ENCODE measurements around the gene LLGL2.
A peak's percentile ranks its signal among the peaks of the same experiment; 100 is the strongest.
"Not testable (repeated sequence)": the region's sequence is repeated elsewhere in the genome, so short reads cannot be mapped to it uniquely, and the experiment has no call there.

The LLGL2 gene

GRCh38 chr17:75520413-75520812, 5.1 kb upstream of the LLGL2 start:
- not testable (repeated sequence) for H3K4me3 ChIP-seq (ENCODE audit: low read length); H2BK120ac ChIP-seq (ENCODE audit: low read depth, low read length); H2AK5ac ChIP-seq (ENCODE audit: low read length); H3K4ac ChIP-seq (ENCODE audit: low read depth, low read length); H2BK5ac ChIP-seq (ENCODE audit: low read length); H3K79me2 ChIP-seq (ENCODE audit: control insufficient read depth, insufficient read depth, low read length); H3K18ac ChIP-seq (ENCODE audit: low read length); H3K56ac ChIP-seq (ENCODE audit: low read length); H3K79me1 ChIP-seq (ENCODE audit: low read length); H3K9ac ChIP-seq (ENCODE audit: low read length); H3K27me3 ChIP-seq (ENCODE audit: insufficient read depth, low read length, poor library complexity); H3K27ac ChIP-seq (ENCODE audit: low read depth, low read length); H3K23ac ChIP-seq (ENCODE audit: low read length); H3K4me1 ChIP-seq (ENCODE audit: control insufficient read depth, low read depth, low read length); H4K8ac ChIP-seq (ENCODE audit: low read depth, low read length); H3K36me3 ChIP-seq (ENCODE audit: control insufficient read depth, insufficient read depth, low read length); H4K5ac ChIP-seq (ENCODE audit: low read length); H2BK15ac ChIP-seq (replicated peaks; ENCODE audit: low read depth); H3K4me2 ChIP-seq (ENCODE audit: low read length); DNase-seq
- no CpG with 5 or more reads among the region's 8 CpGs for WGBS (ENCODE audit: extremely low coverage, insufficient coverage, low lambda C conversion rate)

DNA sequence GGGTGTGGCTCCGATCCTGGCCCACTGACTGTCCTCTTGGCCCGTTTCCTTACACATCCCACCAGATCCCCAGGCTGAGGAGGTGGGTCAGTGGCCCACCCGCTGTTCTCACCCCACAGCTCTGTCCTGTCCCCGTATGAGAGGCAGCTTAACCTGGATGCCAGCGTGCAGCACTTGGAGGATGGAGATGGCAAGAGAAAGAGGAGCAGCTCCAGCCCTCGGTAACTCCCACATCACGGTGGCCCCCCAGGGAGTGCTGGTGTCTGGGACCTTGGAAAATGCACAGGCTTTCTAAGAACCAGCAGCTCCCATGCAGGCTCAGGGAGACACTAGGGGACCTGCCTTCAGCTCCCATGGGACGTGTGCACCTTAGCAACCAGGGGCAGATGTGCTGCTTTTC, 4.2 kb upstream of the LLGL2 start:
- H3K36me3 ChIP-seq (ENCODE audit: control insufficient read depth, insufficient read depth, low read length): peaks cover 3% of the 10 kb centered on the region
- no CpG with 5 or more reads among the region's 8 CpGs for WGBS (ENCODE audit: extremely low coverage, insufficient coverage, low lambda C conversion rate)
- no peak overlapping the region for H2BK5ac ChIP-seq (ENCODE audit: low read length)
- H3K79me1 ChIP-seq (ENCODE audit: low read length): peaks cover 6% of the 10 kb centered on the region
- no peak overlapping the region for H2BK120ac ChIP-seq (ENCODE audit: low read depth, low read length)
- H4K5ac ChIP-seq (ENCODE audit: low read length): no peak overlapping the region
- H3K4ac ChIP-seq (ENCODE audit: low read depth, low read length): no peak overlapping the region
- no peak overlapping the region for H3K23ac ChIP-seq (ENCODE audit: low read length)
- no peak overlapping the region for H3K56ac ChIP-seq (ENCODE audit: low read length)
- H4K8ac ChIP-seq (ENCODE audit: low read depth, low read length): no peak overlapping the region
- H3K27ac ChIP-seq (ENCODE audit: low read depth, low read length): no peak overlapping the region
- no peak overlapping the region for H3K4me3 ChIP-seq (ENCODE audit: low read length)
- H2BK15ac ChIP-seq (replicated peaks; ENCODE audit: low read depth): no peak overlapping the region
- no peak overlapping the region for H3K9ac ChIP-seq (ENCODE audit: low read length)
- DNase-seq: no peak
- no peaks in the 10 kb centered on the region for H3K4me1 ChIP-seq (ENCODE audit: control insufficient read depth, low read depth, low read length)
- H2AK5ac ChIP-seq (ENCODE audit: low read length): no peak overlapping the region
- H3K18ac ChIP-seq (ENCODE audit: low read length): no peak overlapping the region
- H3K27me3 ChIP-seq (ENCODE audit: insufficient read depth, low read length, poor library complexity): no peaks in the 10 kb centered on the region
- no peak overlapping the region for H3K4me2 ChIP-seq (ENCODE audit: low read length)
- no peaks in the 10 kb centered on the region for H3K79me2 ChIP-seq (ENCODE audit: control insufficient read depth, insufficient read depth, low read length)

GRCh38 chr17:75521951-75522727, 3.4 kb upstream of the LLGL2 start:
- no peak overlapping the region for H2BK15ac ChIP-seq (replicated peaks; ENCODE audit: low read depth)
- no peak for DNase-seq
- no peak overlapping the region for H2AK5ac ChIP-seq (ENCODE audit: low read length)
- H3K56ac ChIP-seq (ENCODE audit: low read length): no peak overlapping the region
- H3K27ac ChIP-seq (ENCODE audit: low read depth, low read length): no peak overlapping the region
- H2BK120ac ChIP-seq (ENCODE audit: low read depth, low read length): no peak overlapping the region
- no CpG with 5 or more reads among the region's 33 CpGs for WGBS (ENCODE audit: extremely low coverage, insufficient coverage, low lambda C conversion rate)
- H3K9ac ChIP-seq (ENCODE audit: low read length): no peak overlapping the region
- H4K8ac ChIP-seq (ENCODE audit: low read depth, low read length): no peak overlapping the region
- peaks cover 6% of the 10 kb centered on the region for H3K79me1 ChIP-seq (ENCODE audit: low read length)
- H3K79me2 ChIP-seq (ENCODE audit: control insufficient read depth, insufficient read depth, low read length): no peaks in the 10 kb centered on the region
- no peak overlapping the region for H2BK5ac ChIP-seq (ENCODE audit: low read length)
- no peak overlapping the region for H3K4ac ChIP-seq (ENCODE audit: low read depth, low read length)
- H4K5ac ChIP-seq (ENCODE audit: low read length): no peak overlapping the region
- no peak overlapping the region for H3K18ac ChIP-seq (ENCODE audit: low read length)
- no peaks in the 10 kb centered on the region for H3K27me3 ChIP-seq (ENCODE audit: insufficient read depth, low read length, poor library complexity)
- H3K4me3 ChIP-seq (ENCODE audit: low read length): no peak overlapping the region
- H3K4me2 ChIP-seq (ENCODE audit: low read length): no peak overlapping the region
- H3K36me3 ChIP-seq (ENCODE audit: control insufficient read depth, insufficient read depth, low read length): peaks cover 3% of the 10 kb centered on the region
- no peaks in the 10 kb centered on the region for H3K4me1 ChIP-seq (ENCODE audit: control insufficient read depth, low read depth, low read length)
- no peak overlapping the region for H3K23ac ChIP-seq (ENCODE audit: low read length)

GRCh38 chr17:75523647-75524046, 1.9 kb upstream of the LLGL2 start:
- Histone ChIP-seq H2BK5ac (ENCODE audit: low read length) (no peak overlapping the region), H3K4ac (ENCODE audit: low read depth, low read length) (no peak overlapping the region), H3K9ac (ENCODE audit: low read length) (no peak overlapping the region), H3K56ac (ENCODE audit: low read length) (no peak overlapping the region), H3K27ac (ENCODE audit: low read depth, low read length) (no peak overlapping the region), H3K79me2 (ENCODE audit: control insufficient read depth, insufficient read depth, low read length) (no peaks in the 10 kb centered on the region), H4K8ac (ENCODE audit: low read depth, low read length) (no peak overlapping the region), H3K4me3 (ENCODE audit: low read length) (no peak overlapping the region), H3K4me1 (ENCODE audit: control insufficient read depth, low read depth, low read length) (no peaks in the 10 kb centered on the region), H3K36me3 (ENCODE audit: control insufficient read depth, insufficient read depth, low read length) (peaks cover 3% of the 10 kb centered on the region), H4K5ac (ENCODE audit: low read length) (no peak overlapping the region), H2BK120ac (ENCODE audit: low read depth, low read length) (no peak overlapping the region), H3K27me3 (ENCODE audit: insufficient read depth, low read length, poor library complexity) (no peaks in the 10 kb centered on the region), H3K79me1 (ENCODE audit: low read length) (no peaks in the 10 kb centered on the region), H2AK5ac (ENCODE audit: low read length) (no peak overlapping the region), H3K4me2 (ENCODE audit: low read length) (no peak overlapping the region), H3K23ac (ENCODE audit: low read length) (no peak overlapping the region), H3K18ac (ENCODE audit: low read length) (no peak overlapping the region), H2BK15ac (replicated peaks; ENCODE audit: low read depth) (no peak overlapping the region)
- DNase-seq: no peak
- no CpG with 5 or more reads among the region's 7 CpGs for WGBS (ENCODE audit: extremely low coverage, insufficient coverage, low lambda C conversion rate)

DNA sequence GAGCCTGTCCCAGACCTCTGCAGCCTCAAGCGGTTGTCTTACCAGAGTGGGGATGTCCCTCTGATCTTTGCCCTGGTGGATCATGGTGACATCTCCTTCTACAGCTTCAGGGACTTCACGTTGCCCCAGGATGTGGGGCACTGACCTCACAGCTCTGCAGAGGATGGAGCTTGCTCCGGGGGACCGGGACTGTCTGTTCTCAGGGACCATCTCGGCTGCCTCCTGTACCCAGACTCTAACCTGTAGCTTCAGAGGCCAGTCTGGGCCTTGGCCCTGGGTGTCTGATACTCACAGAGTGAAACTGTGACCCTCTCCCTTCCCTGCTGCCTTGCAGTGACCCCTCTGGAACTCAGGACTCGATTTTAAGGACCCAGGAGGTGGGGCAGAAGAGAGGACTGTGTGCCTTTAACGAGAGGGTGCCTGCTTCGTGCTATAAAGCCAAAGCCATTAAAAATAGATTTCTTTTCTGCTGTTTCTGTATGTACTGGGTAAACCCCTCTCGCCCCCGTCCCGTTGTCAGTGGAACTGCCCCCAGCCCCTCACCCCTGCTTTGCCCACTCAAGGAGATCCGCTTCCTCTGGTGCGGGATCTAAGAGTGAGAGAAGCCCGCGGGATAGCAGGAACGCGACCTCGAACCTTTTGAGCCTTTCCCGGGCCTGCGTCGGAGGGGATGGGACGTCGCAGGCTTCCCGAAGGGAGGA, 1.1 kb upstream of the LLGL2 start:
- Histone ChIP-seq H4K5ac (ENCODE audit: low read length) (no peak overlapping the region), H3K27me3 (ENCODE audit: insufficient read depth, low read length, poor library complexity) (no peaks in the 10 kb centered on the region), H3K79me2 (ENCODE audit: control insufficient read depth, insufficient read depth, low read length) (no peaks in the 10 kb centered on the region), H2BK15ac (replicated peaks; ENCODE audit: low read depth) (no peak overlapping the region), H3K18ac (ENCODE audit: low read length) (peak overlapping the region; percentile 26), H2BK120ac (ENCODE audit: low read depth, low read length) (no peak overlapping the region), H3K4me1 (ENCODE audit: control insufficient read depth, low read depth, low read length) (no peaks in the 10 kb centered on the region), H3K36me3 (ENCODE audit: control insufficient read depth, insufficient read depth, low read length) (peaks cover 3% of the 10 kb centered on the region), H4K8ac (ENCODE audit: low read depth, low read length) (no peak overlapping the region), H3K4me3 (ENCODE audit: low read length) (peak overlapping the region; percentile 22), H3K9ac (ENCODE audit: low read length) (peak overlapping the region; percentile 77), H3K56ac (ENCODE audit: low read length) (peak overlapping the region; percentile 87), H2BK5ac (ENCODE audit: low read length) (no peak overlapping the region), H2AK5ac (ENCODE audit: low read length) (no peak overlapping the region), H3K4ac (ENCODE audit: low read depth, low read length) (no peak overlapping the region), H3K23ac (ENCODE audit: low read length) (no peak overlapping the region), H3K4me2 (ENCODE audit: low read length) (peak overlapping the region; percentile 84), H3K27ac (ENCODE audit: low read depth, low read length) (no peak overlapping the region), H3K79me1 (ENCODE audit: low read length) (no peaks in the 10 kb centered on the region)
- DNase-seq: no peak
- no CpG with 5 or more reads among the region's 24 CpGs for WGBS (ENCODE audit: extremely low coverage, insufficient coverage, low lambda C conversion rate)

All from mesendoderm (in vitro differentiated cells).